ENCODE data around the gene ITGA5. TPM values are rescaled to one million over a fixed set of nuclear protein-coding genes. Genes with fewer than 3 reads are reported as not detected.

ITGA5 gene
- total and polyA plus RNA-seq, 12 donors = 15.7 to 141 (median 72.2) TPM

DNA sequence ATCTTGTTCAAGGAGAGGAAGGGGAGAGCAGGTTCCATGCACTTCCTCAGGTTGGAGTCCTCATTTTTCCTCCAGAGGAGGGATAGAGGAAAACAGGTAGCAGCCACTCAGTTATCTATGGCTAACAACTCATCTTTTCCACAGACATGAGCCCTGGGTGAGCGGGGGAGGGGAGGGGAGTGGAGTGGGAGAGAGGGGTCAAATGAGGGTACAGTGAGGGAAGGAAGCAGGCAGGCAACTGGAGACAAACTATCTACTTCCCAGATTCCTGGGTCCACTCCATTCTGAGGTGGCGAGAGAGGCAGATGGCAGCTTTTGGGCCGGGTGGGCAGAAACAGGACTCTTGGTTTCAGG lies 32.0 kb downstream of the ITGA5 start:
- intact Hi-C loops (cut with DNase I) = no loop called here
- no peak overlapping the region for H3K27ac ChIP-seq

DNA sequence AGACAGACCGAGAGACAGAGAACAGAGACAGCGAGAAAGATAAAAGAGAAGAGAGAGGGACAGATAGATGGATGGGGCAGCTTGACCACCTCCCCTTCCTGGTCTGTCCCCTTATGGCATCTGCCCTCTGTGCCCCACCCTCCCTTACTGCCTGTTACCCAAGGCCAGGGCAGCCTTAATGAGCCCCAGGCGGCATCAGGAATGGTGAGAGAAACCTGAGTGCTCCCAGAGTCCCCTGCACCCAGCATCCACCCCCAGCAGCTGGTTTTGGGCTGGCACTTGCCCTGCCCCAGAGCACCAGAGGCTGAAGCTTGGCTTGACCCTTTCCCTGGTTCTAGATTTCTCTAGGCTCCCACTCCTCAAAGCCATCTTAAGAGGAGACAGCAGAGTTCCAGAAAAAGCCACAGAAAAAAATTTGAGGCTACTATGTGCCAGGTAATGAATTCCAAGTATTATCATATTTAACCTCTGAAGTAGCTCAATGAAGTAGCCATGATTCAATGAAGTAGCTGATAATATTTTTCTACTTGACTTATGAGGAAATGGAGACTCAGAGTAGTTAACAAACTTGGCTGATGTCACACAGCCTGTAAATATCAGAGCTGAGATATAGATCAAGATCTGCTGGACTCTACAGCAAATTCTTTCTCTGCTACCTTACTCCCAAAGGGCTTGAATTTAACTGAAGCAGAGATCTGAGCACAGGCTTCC lies 32.5 kb downstream of the ITGA5 start:
- no peak for TF ChIP-seq POLR2A (IDR thresholded peaks at IDR 0.05)
- TF ChIP-seq, protein P1, sequence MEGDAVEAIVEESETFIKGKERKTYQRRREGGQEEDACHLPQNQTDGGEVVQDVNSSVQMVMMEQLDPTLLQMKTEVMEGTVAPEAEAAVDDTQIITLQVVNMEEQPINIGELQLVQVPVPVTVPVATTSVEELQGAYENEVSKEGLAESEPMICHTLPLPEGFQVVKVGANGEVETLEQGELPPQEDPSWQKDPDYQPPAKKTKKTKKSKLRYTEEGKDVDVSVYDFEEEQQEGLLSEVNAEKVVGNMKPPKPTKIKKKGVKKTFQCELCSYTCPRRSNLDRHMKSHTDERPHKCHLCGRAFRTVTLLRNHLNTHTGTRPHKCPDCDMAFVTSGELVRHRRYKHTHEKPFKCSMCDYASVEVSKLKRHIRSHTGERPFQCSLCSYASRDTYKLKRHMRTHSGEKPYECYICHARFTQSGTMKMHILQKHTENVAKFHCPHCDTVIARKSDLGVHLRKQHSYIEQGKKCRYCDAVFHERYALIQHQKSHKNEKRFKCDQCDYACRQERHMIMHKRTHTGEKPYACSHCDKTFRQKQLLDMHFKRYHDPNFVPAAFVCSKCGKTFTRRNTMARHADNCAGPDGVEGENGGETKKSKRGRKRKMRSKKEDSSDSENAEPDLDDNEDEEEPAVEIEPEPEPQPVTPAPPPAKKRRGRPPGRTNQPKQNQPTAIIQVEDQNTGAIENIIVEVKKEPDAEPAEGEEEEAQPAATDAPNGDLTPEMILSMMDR (IDR thresholded peaks at IDR 0.05) = no peak
- Histone ChIP-seq H3K4me1 (replicated peaks in 1 of 2) (peaks cover 6 to 9% of the 10 kb centered on the region in 2 donors), H3K27ac (peak overlapping the region in 1 of 5 donors; percentile 81), H3K4me3 (no peak overlapping the region), H3K27me3 (no peaks in the 10 kb centered on the region), H3K9me3 (replicated peaks in 1 of 3) (no peaks in the 10 kb centered on the region), H3K36me3 (replicated peaks in 1 of 2) (no peaks in the 10 kb centered on the region)
- WGBS, 4 donors = 75 to 89% (median 88%) methylated on average over 3 of the region's 3 CpGs
- intact Hi-C loops (cut with DNase I) = no loop called here
- no peak for DNase-seq

More for the DNA sequence above, 32.0 kb downstream of the ITGA5 start:
- TF ChIP-seq, protein P1 (IDR thresholded peaks at IDR 0.05) = no peak
- TF ChIP-seq POLR2A (IDR thresholded peaks at IDR 0.05) = no peak
- DNase-seq = no peak
- Histone ChIP-seq H3K9me3 (replicated peaks in 1 of 3) (no peaks in the 10 kb centered on the region), H3K4me3 (no peak overlapping the region), H3K27me3 (no peaks in the 10 kb centered on the region), H3K36me3 (replicated peaks in 1 of 2) (no peaks in the 10 kb centered on the region), H3K4me1 (replicated peaks in 1 of 2) (peaks cover 6 to 9% of the 10 kb centered on the region in 2 donors)
- 87 to 100% (median 94%) methylated on average over 3 of the region's 3 CpGs for WGBS, 4 donors

DNA sequence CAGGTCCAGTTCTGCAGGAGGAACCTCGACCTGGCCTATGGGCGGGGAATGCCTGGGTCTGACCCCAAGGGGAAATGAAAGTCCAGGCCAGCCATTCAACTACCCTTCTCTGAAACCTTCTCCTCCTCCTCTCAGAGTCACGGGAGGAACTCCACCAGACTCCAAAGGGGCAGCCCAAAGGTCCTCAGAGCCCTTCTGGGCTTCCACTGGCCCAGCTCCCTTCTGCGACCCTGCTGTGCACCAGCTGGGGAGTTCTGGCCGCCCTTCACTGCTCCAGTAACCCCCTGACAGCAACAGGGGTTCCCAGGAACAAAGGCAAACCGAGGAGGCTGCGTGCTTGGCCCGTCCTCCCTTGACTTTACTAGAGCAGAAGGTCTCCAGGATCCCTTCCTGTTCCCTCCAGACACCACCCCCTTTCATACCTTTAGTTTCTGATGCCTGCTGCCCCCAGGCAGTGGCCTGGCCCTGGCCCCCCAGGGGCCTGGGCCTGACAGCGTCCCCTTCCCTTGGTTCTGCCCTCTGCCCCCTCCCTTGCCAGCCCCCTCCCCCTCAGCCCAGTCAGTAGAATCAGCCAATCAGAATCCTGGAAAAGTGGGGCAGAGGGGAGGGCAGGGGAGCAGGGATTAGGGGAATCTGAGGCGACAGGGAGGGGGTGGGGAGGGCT lies 33.7 kb downstream of the ITGA5 start:
- WGBS, 4 donors = 53 to 69% (median 62%) methylated on average over 7 to 10 of the region's 10 CpGs
- intact Hi-C loops (cut with DNase I) = no loop called here
- Histone ChIP-seq H3K36me3 (replicated peaks in 1 of 2) (no peaks in the 10 kb centered on the region), H3K27ac (peak overlapping the region in 3 of 5 donors; percentile 27 to 81 (median 47)), H3K4me1 (replicated peaks in 1 of 2) (peaks cover 6 to 9% of the 10 kb centered on the region in 2 donors), H3K4me3 (no peak overlapping the region), H3K9me3 (replicated peaks in 1 of 3) (no peaks in the 10 kb centered on the region), H3K27me3 (no peaks in the 10 kb centered on the region)
- TF ChIP-seq, protein P1 (IDR thresholded peaks at IDR 0.05) = no peak
- no peak for TF ChIP-seq POLR2A (IDR thresholded peaks at IDR 0.05)
- DNase-seq = peak in 1 of 7 donors; percentile 30

DNA sequence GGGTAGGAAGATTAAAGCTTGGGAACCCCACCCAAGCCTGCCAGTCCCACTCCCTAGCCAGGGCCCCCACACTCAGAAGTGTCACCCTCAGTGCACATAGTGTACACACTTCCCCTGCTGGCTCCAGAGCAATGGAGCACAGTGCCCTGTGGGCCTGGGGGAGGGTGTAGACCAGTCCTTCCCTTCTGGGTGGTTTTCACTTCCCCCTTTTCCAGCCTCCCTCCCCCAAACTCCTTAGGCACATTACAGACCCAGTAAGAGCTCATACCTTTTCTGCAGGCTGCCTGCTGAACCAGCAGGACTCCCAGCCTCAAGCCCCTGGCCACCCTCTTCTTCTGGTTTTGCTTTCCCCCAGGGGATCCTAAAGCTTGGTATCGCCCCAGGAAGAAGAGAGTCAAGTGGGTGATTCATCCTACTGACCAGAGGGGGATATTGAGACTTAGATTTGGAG lies 34.5 kb downstream of the ITGA5 start, which contains the start of gene ZNF385A:
Gene ZNF385A, minus strand, starts transcription at position 143 of the 451 bp plus-strand sequence. CDS start 219 bp downstream, outside the sequence.
- Histone ChIP-seq H3K4me1 (replicated peaks in 1 of 2) (peaks cover 6 to 9% of the 10 kb centered on the region in 2 donors), H3K27ac (peak within 1 kb of the TSS in 3 of 5 donors; percentile 27 to 81 (median 47)), H3K9me3 (replicated peaks in 1 of 3) (no peaks in the 10 kb centered on the region), H3K36me3 (replicated peaks in 1 of 2) (no peaks in the 10 kb centered on the region), H3K27me3 (no peaks in the 10 kb centered on the region), H3K4me3 (no peak within 1 kb of the TSS)
- TF ChIP-seq, protein P1 (IDR thresholded peaks at IDR 0.05) = no peak
- no peak for TF ChIP-seq POLR2A (IDR thresholded peaks at IDR 0.05)
- intact Hi-C loops (cut with DNase I) = no loop called here
- 82 to 100% (median 85%) methylated on average over 1 of the region's 1 CpG; no CpG with 5 or more reads in 1 of the 4 donors for WGBS, 4 donors
- DNase-seq = peak in 2 of 7 donors; percentile 49 to 51
